Stimulated activated CD4-positive, alpha-beta T cell treated with anti-CD3 and anti-CD28 coated beads, Interleukin-12 subunit alpha, Interleukin-12 subunit beta, amount 100 ng/mL, for 24 hours (primary cell): Measurements from ENCODE around the gene SPTLC3.

Experiments
- DNase-seq, 2 experiments: peaks; one replicate each; pipeline ENCODE4 v3.0.0-alpha.2; 2020; ENCODE audit warnings: low read depth in 2 of 2

The SPTLC3 gene

GRCh38 chr20:12984863-12985262, 23.9 kb upstream of the SPTLC3 start:
- DNase-seq = no peak

DNA sequence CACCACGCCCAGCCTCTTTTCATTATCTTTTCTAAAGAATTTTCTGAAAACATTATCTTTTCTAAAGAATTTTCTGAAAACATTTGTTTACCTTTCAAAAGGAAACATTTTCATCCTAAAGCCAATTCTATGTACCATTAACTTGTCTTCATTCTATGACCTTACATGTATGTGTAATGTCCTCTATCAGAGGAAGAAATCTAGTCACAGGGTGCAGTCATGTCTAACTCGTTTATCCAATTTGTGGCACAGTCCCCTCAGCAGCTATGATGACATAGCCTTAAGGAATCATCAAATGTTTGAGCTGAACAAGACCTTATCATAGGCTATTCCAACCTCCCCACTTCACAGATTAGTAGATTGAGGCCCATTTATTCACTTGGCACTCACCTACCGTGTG, 21.5 kb upstream of the SPTLC3 start:
- no peak for DNase-seq

- DNase-seq = no peak
These were observed 19.1 kb upstream of the SPTLC3 start for GRCh38 chr20:12989586-12990115.

DNA sequence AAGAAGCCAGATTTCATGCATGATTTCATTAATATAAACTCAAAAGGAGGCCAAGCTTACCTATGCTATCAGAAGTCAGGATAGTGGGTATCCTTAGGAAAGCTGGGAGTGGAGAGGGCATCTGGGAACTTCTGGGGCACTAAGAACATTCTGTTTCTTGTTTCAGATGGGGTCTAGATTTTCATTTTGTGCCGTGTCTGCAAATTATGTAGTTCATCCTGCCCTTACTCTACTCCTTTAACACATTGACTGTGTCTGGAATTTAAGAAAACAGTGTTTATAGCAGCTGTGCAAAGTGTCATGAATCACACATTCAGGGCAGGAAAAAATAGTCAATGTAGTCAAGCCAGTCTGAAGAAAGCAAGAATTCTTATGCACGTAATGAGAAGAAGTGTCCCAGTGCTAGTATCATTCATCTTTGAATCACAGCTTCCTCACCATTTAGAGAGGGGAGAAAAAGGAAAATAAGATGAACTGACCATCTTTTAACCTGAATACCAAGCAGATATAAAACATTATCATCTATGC, 11.6 kb upstream of the SPTLC3 start:
- DNase-seq = no peak

DNA sequence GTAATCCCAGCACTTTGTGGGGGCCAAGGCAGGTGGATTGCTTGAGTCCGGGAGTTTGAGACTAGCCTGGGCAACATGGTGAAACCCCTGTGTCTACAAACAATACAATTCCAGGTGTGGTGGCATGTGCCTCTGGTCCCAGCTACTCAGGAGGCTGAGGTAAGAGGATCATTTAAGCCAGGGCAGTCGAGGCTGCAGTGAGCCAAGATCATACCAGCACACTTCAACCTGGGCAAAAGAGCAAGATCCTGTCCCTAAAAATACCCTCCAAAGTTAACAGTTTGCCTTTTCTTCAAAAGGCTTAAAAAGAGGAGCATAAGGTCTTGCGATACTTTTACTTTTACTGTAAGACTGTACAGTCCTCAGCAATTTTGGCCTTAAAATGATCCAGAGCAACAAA, 10.7 kb upstream of the SPTLC3 start:
- DNase-seq = no peak

- no peak for DNase-seq
These were observed 9.6 kb upstream of the SPTLC3 start for GRCh38 chr20:12999201-12999600.

DNA sequence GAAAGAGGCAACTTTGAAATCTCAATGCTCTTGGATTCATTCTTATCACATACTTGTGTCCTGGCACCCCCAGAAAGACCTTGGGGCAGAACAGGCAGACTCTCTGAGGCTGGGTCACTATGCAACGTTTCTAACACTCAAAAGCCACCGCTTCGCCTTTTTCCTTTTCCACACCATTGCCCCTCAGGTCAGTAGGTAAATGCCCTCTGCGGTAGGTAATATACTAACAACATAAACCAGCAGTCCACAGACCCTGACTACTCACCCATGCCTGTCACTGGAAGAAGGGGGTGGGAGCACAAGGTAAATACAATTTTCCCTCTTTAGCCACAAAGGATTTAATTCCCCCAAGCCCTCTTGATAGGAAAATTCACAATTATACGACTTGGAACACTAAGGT, 6.5 kb upstream of the SPTLC3 start:
- no peak for DNase-seq

DNA sequence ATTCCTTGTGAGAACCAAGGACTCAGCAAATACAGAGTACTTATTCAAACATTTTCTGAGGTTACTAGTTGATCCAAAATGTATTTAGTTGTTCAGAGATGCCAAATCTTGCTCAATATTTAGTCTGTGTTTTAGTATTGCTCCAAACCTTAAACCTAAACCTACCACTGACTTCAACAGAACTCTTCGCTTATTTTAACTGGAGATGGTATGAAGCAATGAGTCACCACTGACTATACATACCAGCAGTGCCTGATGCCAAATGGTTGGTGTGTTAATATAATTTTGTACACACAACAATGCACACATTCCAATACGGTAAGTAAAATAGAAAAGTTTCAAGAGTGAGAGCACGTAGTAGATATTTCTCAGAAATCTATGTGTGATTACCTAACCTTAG, 1.9 kb upstream of the SPTLC3 start:
- no peak for DNase-seq

- DNase-seq = no peak
These were observed 1.2 kb upstream of the SPTLC3 start for GRCh38 chr20:13007596-13007995.

DNA sequence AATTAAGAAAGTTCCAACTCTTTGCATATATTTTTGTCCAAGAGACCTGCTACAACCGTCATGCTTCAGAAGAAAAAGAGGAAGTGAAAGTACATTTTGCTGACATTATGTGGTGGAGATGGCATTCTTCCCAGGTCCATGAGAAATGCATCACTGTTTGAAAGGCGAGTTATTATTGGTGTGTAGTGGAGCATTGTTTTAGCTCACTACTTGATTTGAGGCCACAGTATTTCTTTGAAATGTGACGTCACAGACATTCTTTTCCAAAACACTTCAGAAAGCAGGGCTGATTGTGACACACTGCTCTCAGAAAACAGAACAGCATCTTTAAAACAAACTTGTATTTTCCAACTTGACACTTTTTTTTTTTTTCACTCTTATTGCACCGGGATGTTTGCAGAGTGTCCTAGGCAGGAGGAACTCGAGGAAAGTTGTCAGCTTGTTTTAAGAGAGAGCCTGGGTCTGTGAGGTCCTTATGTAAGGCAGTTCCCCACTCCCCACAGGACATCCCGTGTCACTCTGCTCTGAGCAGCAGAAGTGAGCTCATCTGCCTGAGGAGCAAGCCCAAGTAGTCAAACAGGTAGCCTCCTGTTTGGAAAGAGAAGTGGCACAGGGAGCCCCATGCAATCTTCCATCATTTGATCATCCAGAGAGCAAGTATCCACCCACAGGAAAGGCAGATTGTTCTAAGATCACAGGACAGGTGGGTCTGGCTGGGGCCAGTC, 1.1 kb downstream of the SPTLC3 start:
- no peak for DNase-seq

GRCh38 chr20:13012886-13013285, 4.1 kb downstream of the SPTLC3 start:
- no peak for DNase-seq

- DNase-seq = no peak
These were observed 4.6 kb downstream of the SPTLC3 start for GRCh38 chr20:13013411-13013810.

- no peak for DNase-seq
These were observed 8.5 kb downstream of the SPTLC3 start for GRCh38 chr20:13017235-13017634.

DNA sequence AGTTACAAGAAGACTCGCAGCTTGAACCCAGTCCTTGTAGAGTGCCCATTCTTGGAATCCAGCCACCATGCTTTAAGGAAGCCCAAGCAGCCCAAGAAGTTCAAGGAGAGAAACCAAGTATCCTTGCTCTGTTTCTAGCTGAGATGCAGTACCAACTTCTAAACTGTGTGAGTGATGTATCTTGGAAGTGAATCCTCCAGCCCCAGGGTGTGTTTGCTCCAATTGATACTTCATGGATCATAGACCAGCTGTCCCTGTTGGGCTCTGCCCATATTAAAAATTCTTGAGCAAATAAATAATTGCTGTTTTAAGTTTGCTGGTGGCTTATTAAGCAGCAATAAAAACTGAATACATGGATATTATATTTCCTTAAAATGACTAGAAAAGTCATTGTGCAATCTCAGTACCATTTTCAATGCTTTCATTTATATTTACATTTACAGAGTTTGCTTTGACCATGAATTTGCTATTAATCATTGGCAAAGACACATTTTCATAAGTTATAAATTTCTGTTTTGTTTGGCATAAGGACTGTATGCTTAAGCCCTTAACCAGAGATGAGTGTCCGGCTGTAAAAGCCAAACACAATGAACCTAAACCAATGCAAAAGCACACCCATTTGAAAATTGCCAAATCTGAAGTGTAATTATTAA, 9.2 kb downstream of the SPTLC3 start:
- DNase-seq = no peak

GRCh38 chr20:13021205-13021970, 12.6 kb downstream of the SPTLC3 start:
- no peak for DNase-seq

- DNase-seq = no peak
These were observed 13.8 kb downstream of the SPTLC3 start for GRCh38 chr20:13022401-13023155.

GRCh38 chr20:13024596-13024995, 15.8 kb downstream of the SPTLC3 start:
- no peak for DNase-seq

- no peak for DNase-seq
These were observed 16.4 kb downstream of the SPTLC3 start for GRCh38 chr20:13025181-13025580.

GRCh38 chr20:13028001-13028400, 19.2 kb downstream of the SPTLC3 start:
- DNase-seq = no peak

DNA sequence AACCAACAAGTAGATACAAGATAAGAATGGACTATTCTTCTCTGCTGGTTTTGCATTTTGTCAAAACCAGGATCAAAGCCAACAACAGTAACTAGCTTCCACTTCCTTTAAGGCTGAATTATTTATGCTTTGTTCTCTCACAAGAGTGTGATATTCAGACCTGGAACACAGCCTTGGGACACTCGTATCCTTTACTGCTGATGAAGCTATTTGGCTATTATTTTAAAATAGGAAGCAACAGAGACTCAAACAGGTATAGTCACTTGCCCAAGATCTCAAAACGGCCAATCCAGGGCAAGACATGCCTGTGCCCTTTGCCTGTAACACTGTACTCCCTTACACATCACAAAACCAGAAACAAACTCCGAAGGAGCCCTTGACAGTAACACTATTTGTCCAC, 19.9 kb downstream of the SPTLC3 start:
- DNase-seq = no peak

- no peak for DNase-seq
These were observed 21.1 kb downstream of the SPTLC3 start for GRCh38 chr20:13029687-13030375.
